SK-N-SH (cell line): ENCODE measurements around the gene SPOCK1. TPM values are rescaled to one million over a fixed set of nuclear protein-coding genes. Genes with fewer than 3 reads are reported as not detected.

Source experiments
- CTCF ChIA-PET: fragments of 300-600, 350-600 bp; formaldehyde crosslinking; extraction: SDS; loops from one replicate; lab custom pipeline; 2021; lab: Yijun Ruan, JAX
- POLR2A ChIA-PET: fragments of 350-600 bp; sonication (Branson Sonifier 250); formaldehyde crosslinking; extraction: SDS; loops from one replicate; lab custom pipeline; 2020; ENCODE audit warnings: antibody characterized with exemption, inconsistent platforms; lab: Yijun Ruan, JAX
- DNase-seq: peaks from one replicate; pipeline ENCODE4 v3.0.0; 2012
- H2AFZ ChIP-seq: fragments of 200-600 bp; sonication (generic); 2 replicates; pipeline ENCODE4 v1.8.1; 2016; ENCODE audit warnings: antibody characterized with exemption, mild to moderate bottlenecking, low read depth
- H3F3A ChIP-seq: fragments of 200-600 bp; sonication (generic); replicated peaks from 2 replicates; pipeline ENCODE3; 2016; ENCODE audit warnings: antibody characterized with exemption, mild to moderate bottlenecking; ENCODE audit not compliant: insufficient read depth
- H3K27ac ChIP-seq, 2 experiments: fragments of 200-500 bp in 1 of 2; fragments of 200-600 bp in 1 of 2; sonication (Bioruptor generic) in 1 of 2; sonication (generic), shearing (Covaris generic) in 1 of 2; 2 replicates each; pipeline versions ENCODE4 v1.5.1 to v1.6.1; 2014 to 2016; ENCODE audit warnings: low read depth in 2 of 2, inconsistent platforms in 1 of 2, low read length in 1 of 2, mild to moderate bottlenecking in 1 of 2, mixed read lengths in 1 of 2
- H3K27me3 ChIP-seq: fragments of 200-600 bp; sonication (generic), shearing (Covaris generic); 2 replicates; pipeline ENCODE4 v1.6.1; 2016; ENCODE audit warnings: mixed run types; ENCODE audit not compliant: insufficient read depth
- H3K36me3 ChIP-seq, 2 experiments: fragments of 200-500 bp in 1 of 2; fragments of 200-600 bp in 1 of 2; sonication (Bioruptor generic) in 1 of 2; sonication (generic) in 1 of 2; replicated peaks in 1 of 2; 2 replicates each; pipeline versions ENCODE3 to v1.5.1; 2014 to 2016; ENCODE audit warnings: low read length in 1 of 2, mild to moderate bottlenecking in 1 of 2; ENCODE audit not compliant: insufficient read depth in 2 of 2, control insufficient read depth in 1 of 2
- H3K4me1 ChIP-seq, 2 experiments: fragments of 200-500 bp in 1 of 2; fragments of 200-600 bp in 1 of 2; sonication (Bioruptor generic) in 1 of 2; sonication (generic), shearing (Covaris generic) in 1 of 2; 2 replicates each; pipeline versions ENCODE4 v1.5.1 to v1.6.1; 2014 to 2016; ENCODE audit warnings: low read depth in 1 of 2, low read length in 1 of 2, mixed run types in 1 of 2; ENCODE audit not compliant: insufficient read depth in 2 of 2, control insufficient read depth in 1 of 2
- H3K4me2 ChIP-seq: fragments of 200-600 bp; sonication (generic), shearing (Covaris generic); 2 replicates; pipeline ENCODE4 v1.6.1; 2017; ENCODE audit warnings: mixed run types
- H3K4me3 ChIP-seq, 2 experiments: fragments of 200-500 bp in 1 of 2; fragments of 200-600 bp in 1 of 2; sonication (Bioruptor generic) in 1 of 2; sonication (generic), shearing (Covaris generic) in 1 of 2; 2 replicates each; pipeline versions ENCODE4 v1.5.1 to v1.8.1; 2014 to 2016; ENCODE audit warnings: low read depth in 2 of 2, inconsistent platforms in 1 of 2, low read length in 1 of 2, mild to moderate bottlenecking in 1 of 2, mixed read lengths in 1 of 2, moderate library complexity in 1 of 2
- H3K79me2 ChIP-seq: fragments of 200-600 bp; sonication (generic); 2 replicates; pipeline ENCODE4 v1.8.1; 2017; ENCODE audit warnings: mild to moderate bottlenecking; ENCODE audit not compliant: insufficient read depth
- H3K9ac ChIP-seq: fragments of 200-600 bp; sonication (generic); 2 replicates; pipeline ENCODE4 v1.6.1; 2017; ENCODE audit warnings: mixed run types
- H3K9me2 ChIP-seq: fragments of 200-600 bp; sonication (generic); 2 replicates; pipeline ENCODE4 v1.6.1; 2017; ENCODE audit warnings: mixed run types
- H3K9me3 ChIP-seq: fragments of 200-600 bp; sonication (generic); 2 replicates; pipeline ENCODE4 v1.6.1; 2017; ENCODE audit warnings: mixed run types, mild to moderate bottlenecking, moderate library complexity
- H4K20me1 ChIP-seq: fragments of 200-600 bp; sonication (generic); 2 replicates; pipeline ENCODE4 v1.6.1; 2017; ENCODE audit warnings: mild to moderate bottlenecking, mixed run types; ENCODE audit not compliant: insufficient read depth
- ELF1 ChIP-seq: IDR thresholded peaks from 2 replicates; pipeline ENCODE4 v1.4.0; 2012
- EZH2phosphoT487 ChIP-seq: fragments of 200-600 bp; sonication (generic); IDR thresholded peaks from 2 replicates; pipeline ENCODE4 v1.6.1; 2017; ENCODE audit warnings: low read depth, mixed run types, mild to moderate bottlenecking, antibody characterized with exemption, moderate library complexity, borderline replicate concordance
- FOSL2 ChIP-seq: IDR thresholded peaks from 2 replicates; pipeline ENCODE4 v1.4.0; 2012; ENCODE audit warnings: low read depth, mild to moderate bottlenecking, moderate library complexity, borderline replicate concordance
- FOXJ3 ChIP-seq: sonication (generic); formaldehyde crosslinking; IDR thresholded peaks from 2 replicates; pipeline ENCODE4 v1.5.1; 2020; ENCODE audit warnings: mild to moderate bottlenecking, missing genetic modification reagents
- JUND ChIP-seq: IDR thresholded peaks from 2 replicates; pipeline ENCODE4 v1.4.0; 2012
- MEF2A ChIP-seq: IDR thresholded peaks from 2 replicates; pipeline ENCODE4 v1.4.0; 2012; ENCODE audit warnings: low read depth, borderline replicate concordance
- MXI1 ChIP-seq: IDR thresholded peaks from 2 replicates; pipeline ENCODE4 v1.6.1; 2012; ENCODE audit warnings: mild to moderate bottlenecking, low read depth, low read length, improper control_type of control experiment
- NRF1 ChIP-seq: IDR thresholded peaks from 2 replicates; pipeline ENCODE4 v1.6.1; 2012; ENCODE audit warnings: low read depth, mild to moderate bottlenecking, low read length
- POLR2AphosphoS5 ChIP-seq: IDR thresholded peaks from 2 replicates; pipeline ENCODE4 v1.6.1; 2012; ENCODE audit warnings: low read depth, low read length
- RAD21 ChIP-seq: IDR thresholded peaks from 2 replicates; pipeline ENCODE4 v1.6.1; 2012; ENCODE audit warnings: mild to moderate bottlenecking, low read length
- RXRA ChIP-seq: IDR thresholded peaks from 2 replicates; pipeline ENCODE4 v1.4.0; 2012; ENCODE audit warnings: low read depth, mild to moderate bottlenecking, borderline replicate concordance
- TAF1 ChIP-seq: IDR thresholded peaks from 2 replicates; pipeline ENCODE4 v1.6.1; 2012; ENCODE audit warnings: low read depth, mild to moderate bottlenecking, low read length, moderate library complexity, borderline replicate concordance
- TCF12 ChIP-seq: IDR thresholded peaks from 2 replicates; pipeline ENCODE4 v1.4.0; 2012
- TEAD4 ChIP-seq: IDR thresholded peaks from 2 replicates; pipeline ENCODE4 v1.4.0; 2012; ENCODE audit warnings: mild to moderate bottlenecking, borderline replicate concordance; ENCODE audit not compliant: insufficient read depth
- USF1 ChIP-seq: IDR thresholded peaks from 2 replicates; pipeline ENCODE4 v1.4.0; 2012; ENCODE audit warnings: low read depth, borderline replicate concordance
- YY1 ChIP-seq: IDR thresholded peaks from 2 replicates; pipeline ENCODE4 v1.4.0; 2012; ENCODE audit warnings: low read depth, mild to moderate bottlenecking
- ZBTB33 ChIP-seq: IDR thresholded peaks from 2 replicates; pipeline ENCODE4 v1.4.0; 2012; ENCODE audit warnings: low read depth, borderline replicate concordance
- WGBS: methylation state at CpG from one replicate; pipeline ENCODE4 v1.1.6; 2017; ENCODE audit warnings: low lambda C conversion rate; 5-methylcytosine and 5-hydroxymethylcytosine counted together
- polyA plus RNA-seq, 3 experiments: library from polyadenylated mRNA; depleted of rRNA; stranded (reverse); fragments of >200 nt; gene quantifications; 2 replicates each; pipeline ENCODE4 v1.2.3, GENCODE V29; 2012
- TF ChIP-seq, protein P1 (sequence below): IDR thresholded peaks from 2 replicates; pipeline ENCODE4 v1.6.1; 2012; ENCODE audit warnings: mild to moderate bottlenecking, low read depth, low read length, moderate library complexity
- TF ChIP-seq, protein P2 (sequence below): fragments of 150-350 bp; IDR thresholded peaks from 2 replicates; pipeline ENCODE4 v1.6.1; 2017; ENCODE audit warnings: antibody characterized with exemption, low read length, low read depth, borderline replicate concordance
- TF ChIP-seq, protein P3 (sequence below): IDR thresholded peaks from 2 replicates; pipeline ENCODE4 v1.4.0; 2012; ENCODE audit warnings: low read depth

Gene SPOCK1
- polyA plus RNA-seq, 1 of the 3 experiments (the other 2 are of a cell fraction), result 11.3 TPM

DNA sequence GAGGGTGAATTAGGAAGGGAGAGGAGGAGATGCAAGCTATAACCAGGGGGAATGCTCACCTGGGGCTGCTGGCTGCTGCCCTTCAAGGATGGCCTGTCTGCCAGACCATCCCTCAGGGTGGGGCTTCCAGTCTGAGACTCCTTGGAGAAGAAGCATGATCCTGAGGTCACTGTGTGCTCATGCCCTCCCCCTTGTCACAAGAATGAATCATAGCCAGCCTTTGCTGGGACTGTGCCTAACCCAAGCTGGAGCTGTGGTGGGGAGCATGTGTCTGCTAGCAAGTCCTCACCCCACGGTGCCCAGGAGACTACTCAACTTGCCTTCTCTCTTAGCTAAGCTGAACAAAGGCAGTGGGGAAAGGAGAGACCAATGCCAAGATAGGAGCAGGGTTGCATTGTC lies 463.6 kb downstream of the SPOCK1 start (continued):
- TF ChIP-seq, protein P1, sequence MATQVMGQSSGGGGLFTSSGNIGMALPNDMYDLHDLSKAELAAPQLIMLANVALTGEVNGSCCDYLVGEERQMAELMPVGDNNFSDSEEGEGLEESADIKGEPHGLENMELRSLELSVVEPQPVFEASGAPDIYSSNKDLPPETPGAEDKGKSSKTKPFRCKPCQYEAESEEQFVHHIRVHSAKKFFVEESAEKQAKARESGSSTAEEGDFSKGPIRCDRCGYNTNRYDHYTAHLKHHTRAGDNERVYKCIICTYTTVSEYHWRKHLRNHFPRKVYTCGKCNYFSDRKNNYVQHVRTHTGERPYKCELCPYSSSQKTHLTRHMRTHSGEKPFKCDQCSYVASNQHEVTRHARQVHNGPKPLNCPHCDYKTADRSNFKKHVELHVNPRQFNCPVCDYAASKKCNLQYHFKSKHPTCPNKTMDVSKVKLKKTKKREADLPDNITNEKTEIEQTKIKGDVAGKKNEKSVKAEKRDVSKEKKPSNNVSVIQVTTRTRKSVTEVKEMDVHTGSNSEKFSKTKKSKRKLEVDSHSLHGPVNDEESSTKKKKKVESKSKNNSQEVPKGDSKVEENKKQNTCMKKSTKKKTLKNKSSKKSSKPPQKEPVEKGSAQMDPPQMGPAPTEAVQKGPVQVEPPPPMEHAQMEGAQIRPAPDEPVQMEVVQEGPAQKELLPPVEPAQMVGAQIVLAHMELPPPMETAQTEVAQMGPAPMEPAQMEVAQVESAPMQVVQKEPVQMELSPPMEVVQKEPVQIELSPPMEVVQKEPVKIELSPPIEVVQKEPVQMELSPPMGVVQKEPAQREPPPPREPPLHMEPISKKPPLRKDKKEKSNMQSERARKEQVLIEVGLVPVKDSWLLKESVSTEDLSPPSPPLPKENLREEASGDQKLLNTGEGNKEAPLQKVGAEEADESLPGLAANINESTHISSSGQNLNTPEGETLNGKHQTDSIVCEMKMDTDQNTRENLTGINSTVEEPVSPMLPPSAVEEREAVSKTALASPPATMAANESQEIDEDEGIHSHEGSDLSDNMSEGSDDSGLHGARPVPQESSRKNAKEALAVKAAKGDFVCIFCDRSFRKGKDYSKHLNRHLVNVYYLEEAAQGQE, result no peak
- TF ChIP-seq, protein P2, sequence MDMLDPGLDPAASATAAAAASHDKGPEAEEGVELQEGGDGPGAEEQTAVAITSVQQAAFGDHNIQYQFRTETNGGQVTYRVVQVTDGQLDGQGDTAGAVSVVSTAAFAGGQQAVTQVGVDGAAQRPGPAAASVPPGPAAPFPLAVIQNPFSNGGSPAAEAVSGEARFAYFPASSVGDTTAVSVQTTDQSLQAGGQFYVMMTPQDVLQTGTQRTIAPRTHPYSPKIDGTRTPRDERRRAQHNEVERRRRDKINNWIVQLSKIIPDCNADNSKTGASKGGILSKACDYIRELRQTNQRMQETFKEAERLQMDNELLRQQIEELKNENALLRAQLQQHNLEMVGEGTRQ, result no peak
- no peak for TF ChIP-seq MEF2A
- TF ChIP-seq USF1, result no peak
- no peak for TF ChIP-seq JUND

DNA sequence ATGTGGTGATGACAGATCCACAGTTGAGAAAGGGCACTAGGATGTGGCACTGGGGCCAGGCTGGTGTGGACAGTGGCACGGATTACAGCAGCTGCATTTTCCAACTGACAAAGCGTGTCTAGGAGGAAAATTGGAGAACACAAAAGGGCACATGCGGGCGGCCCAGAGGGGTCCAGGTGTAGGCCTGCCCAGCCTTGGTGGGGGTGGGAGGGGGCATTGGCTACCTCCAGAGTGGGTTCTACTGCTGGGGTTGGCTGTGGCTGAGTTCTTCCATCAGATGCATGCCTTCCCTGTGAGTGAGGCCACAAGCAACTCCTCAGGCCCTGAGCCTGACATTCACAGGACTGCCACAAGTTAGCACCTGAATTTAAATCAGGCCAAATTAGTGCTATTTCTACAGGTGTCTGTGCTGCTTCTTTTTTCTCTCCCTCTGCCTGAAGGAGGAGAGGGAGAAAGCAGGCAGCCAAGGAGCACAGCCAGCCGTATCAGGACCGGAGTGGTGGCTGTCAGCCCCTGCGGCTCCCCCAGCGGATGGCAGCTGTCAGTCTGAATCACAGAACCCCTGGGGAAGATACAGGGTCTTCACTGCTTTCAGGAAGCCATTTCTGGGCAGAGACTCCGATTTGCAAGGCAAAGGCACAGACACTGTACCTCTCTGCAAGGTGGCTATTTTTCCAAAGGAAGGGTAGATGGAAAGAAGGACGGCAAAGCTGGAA lies 464.2 kb downstream of the SPOCK1 start:
- TF ChIP-seq TCF12, result no peak
- TF ChIP-seq ZBTB33, result no peak
- no peak for TF ChIP-seq FOSL2
- TF ChIP-seq TEAD4, result no peak
- TF ChIP-seq TAF1, result no peak
- no peak for TF ChIP-seq MEF2A
- no peak for TF ChIP-seq FOXJ3
- TF ChIP-seq ELF1, result no peak
- no peak for TF ChIP-seq YY1
- TF ChIP-seq NRF1, result no peak
- no peak for TF ChIP-seq JUND
- TF ChIP-seq, protein P3, sequence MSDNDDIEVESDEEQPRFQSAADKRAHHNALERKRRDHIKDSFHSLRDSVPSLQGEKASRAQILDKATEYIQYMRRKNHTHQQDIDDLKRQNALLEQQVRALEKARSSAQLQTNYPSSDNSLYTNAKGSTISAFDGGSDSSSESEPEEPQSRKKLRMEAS, result no peak
- no peak for TF ChIP-seq RAD21
- no peak for TF ChIP-seq USF1
- TF ChIP-seq POLR2AphosphoS5, result no peak
- no peak for TF ChIP-seq MXI1
- TF ChIP-seq EZH2phosphoT487, result no peak
- TF ChIP-seq RXRA, result no peak
- Histone ChIP-seq H3K36me3 (no peaks in the 10 kb centered on the region), H2AFZ (no peak overlapping the region), H3F3A (no peaks in the 10 kb centered on the region), H3K4me2 (no peak overlapping the region), H3K79me2 (no peaks in the 10 kb centered on the region), H4K20me1 (no peaks in the 10 kb centered on the region), H3K4me1 (no peaks in the 10 kb centered on the region), H3K27ac (no peak overlapping the region), H3K27me3 (no peaks in the 10 kb centered on the region), H3K9ac (no peak overlapping the region), H3K9me3 (no peaks in the 10 kb centered on the region), H3K9me2 (no peaks in the 10 kb centered on the region), H3K4me3 (no peak overlapping the region)
- CTCF ChIA-PET, result interaction anchor here (1.5 kb wide), 1 partner anchor 13 kb away, joined by 3 read pairs; no protein-coding TSS in a partner anchor
- POLR2A ChIA-PET, result no interaction called here
- WGBS, result 65% methylated on average over 7 of the region's 10 CpGs
- DNase-seq, result no peak
